ENCODE measurements around the gene ETFA.

ETFA gene

GRCh38 chr15:76311100-76311953, at the start of gene ETFA:
ETFA (minus strand) TSS chr15:76311469; CDS start chr15:76311388, 81 bp downstream.
- DNase-seq, result peak; percentile 95

GRCh38 chr15:76360416-76360815, 49.1 kb upstream of the ETFA start:
- no peak for DNase-seq

GRCh38 chr15:76359152-76359551, 47.9 kb upstream of the ETFA start:
- DNase-seq, result no peak

DNA sequence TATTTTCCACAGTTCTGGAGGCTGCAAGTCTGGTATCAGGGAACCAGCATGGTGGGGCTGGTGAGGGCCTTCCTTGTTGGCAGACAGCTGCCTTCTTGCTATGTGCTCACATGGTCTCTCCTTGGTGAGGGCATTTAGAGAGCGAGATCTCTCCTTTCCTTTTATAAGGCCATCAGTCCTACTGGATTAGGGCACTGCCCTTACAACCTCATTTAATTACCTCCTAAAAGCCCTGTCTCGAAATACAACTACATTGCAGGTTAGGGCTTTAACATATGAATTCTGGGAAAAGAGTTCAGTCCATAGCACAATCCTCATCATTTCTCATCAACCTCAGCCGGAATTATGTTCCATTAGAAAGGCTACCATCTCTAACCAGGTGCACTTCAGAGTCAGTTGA, 47.2 kb upstream of the ETFA start:
- no peak for DNase-seq

DNA sequence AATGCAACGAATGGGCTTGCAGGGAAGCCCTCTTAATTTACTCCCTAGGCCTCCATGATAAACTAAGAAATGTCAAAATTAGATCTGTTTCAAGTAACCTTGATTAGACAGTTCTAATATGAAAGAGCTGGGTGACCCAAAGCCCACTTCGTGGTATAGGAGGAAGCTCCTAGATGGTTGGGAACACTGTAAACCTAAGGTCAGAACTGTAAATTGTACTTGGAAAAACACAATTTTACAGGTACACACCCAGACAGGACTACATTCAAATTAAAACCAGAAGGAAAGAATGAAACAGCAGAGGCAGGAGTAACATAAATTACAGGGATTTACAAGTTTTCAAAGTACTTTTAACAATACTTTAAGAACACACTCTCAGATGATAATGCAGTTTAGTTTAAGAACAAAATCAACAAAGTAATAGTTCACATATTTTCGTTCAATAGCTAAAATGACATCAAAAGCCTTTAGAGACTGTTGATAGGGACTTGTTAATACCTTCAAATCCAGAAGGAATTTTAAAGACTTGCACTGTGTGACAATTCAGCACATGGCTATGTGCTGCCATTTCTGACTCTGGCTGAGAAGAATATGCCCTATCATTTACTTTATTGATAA, 43.7 kb upstream of the ETFA start:
- no peak for DNase-seq

DNA sequence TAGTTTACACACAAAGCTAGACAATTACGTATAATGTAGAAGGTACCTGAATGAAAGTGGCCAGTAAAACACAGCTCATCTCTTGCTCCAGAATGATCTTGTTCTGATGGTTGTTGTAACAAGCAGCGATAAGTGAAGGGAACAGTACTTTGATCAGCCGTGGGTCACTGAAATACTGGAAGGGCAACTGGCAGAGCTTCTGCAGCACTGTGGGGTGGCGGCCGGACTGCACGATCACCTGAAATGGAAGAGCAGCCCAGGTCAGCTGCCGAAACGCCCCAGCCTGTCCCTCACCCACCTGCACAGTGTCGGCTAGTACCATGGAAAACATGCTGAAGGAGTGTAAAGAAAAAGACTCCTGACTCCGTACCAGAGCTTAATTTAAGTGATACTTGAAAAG, 42.6 kb upstream of the ETFA start:
- no peak for DNase-seq

GRCh38 chr15:76353023-76353577, 41.8 kb upstream of the ETFA start:
- DNase-seq, result no peak

DNA sequence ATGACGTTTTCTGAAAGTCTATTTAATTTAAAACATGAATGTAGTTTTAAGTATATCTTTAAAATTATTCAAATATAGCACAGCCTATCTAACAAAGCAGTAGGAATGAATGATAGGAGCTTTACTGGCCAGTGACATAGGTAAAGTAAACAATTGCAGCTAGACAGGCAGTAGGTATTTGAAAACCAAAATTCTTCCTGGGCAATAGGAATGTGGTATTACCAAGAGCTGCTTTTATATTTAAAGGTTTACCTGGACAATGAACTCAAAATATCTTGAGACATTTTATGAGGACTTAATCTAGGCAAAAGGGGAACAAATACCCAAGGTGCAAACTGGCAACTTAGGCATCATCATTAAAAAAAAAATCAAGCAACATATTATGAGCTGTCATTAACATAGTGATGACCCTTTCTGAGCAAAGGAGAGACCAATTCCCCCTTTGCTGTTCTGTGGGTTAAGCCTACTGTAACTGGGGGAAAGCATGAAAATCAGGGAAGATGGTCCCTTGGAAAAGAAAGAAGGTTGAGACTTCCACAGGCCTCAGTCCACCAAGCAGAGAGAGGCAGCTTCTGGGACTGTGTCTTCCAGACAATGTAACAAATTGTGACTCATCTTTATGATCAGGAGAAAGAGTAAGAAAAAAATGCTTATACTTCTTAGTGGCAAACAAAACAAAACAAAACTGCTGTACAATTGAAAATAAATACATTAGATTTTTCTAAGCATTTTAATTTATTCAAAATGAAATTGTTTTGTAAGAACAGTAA, 38.2 kb upstream of the ETFA start:
- DNase-seq, result no peak

GRCh38 chr15:76347482-76348055, 36.3 kb upstream of the ETFA start:
- DNase-seq, result no peak

DNA sequence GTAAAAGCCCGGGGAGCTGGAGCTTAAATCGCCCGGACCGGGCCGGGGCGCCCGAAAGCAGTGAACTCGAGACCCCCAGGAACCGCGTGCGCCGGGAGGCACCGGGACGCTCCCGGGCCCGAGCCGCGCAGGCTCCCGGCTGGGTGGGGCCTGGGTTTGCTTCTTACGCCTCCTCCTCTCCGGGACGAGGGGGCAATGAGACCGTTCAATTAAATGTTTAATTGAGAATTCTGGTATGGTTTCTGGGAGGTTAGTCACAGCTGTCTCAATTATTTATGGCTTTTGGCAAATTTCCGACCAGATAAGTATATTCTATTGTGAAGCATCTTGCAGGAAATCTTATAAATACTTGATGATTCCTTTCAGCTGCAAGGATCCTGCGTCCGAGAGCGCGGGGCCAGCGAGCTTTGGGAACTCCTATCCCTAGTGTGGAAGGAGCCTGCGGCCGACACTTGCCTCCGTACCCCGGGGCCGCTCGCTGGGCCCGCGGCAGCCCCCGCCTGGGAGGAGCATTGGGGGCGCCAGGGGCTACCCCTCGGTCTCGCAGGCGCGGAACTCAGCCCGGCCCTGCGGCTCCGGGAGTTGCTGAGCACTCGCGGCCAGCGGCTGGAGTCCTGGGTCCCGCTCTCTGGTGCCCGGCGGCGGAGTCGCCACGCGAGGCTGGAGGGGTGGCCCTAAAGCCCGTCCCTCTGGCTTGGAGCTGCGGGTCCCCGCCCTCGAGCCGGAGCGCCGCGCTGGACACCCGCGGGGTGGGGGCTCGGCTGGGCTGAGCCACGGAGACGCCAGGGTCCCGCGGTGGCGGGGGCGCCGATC, 35.6 kb upstream of the ETFA start:
- DNase-seq, result no peak

GRCh38 chr15:76345880-76346668, 34.8 kb upstream of the ETFA start:
- no peak for DNase-seq

DNA sequence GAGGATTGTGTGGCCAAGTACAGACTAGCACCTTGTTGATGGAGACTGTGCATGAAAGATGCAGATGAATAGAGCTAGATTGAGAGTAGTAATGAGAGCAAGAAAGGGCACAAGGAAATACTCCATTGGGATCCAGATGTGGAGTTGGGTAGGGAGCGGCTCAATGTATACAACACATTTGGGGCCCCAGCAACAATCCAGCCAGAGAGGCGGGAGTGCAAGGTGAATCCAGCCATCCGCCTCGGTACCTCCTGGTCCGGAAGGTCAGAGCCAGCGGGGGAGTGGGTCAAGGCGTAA, 34.3 kb upstream of the ETFA start:
- DNase-seq, result no peak

GRCh38 chr15:76344893-76345582, 33.8 kb upstream of the ETFA start:
- no peak for DNase-seq

- no peak for DNase-seq
Measured at GRCh38 chr15:76343313-76343996, 32.2 kb upstream of the ETFA start.

- no peak for DNase-seq
Measured at GRCh38 chr15:76342382-76343201, 31.3 kb upstream of the ETFA start.

- DNase-seq, result no peak
Measured at GRCh38 chr15:76342058-76342381, 30.8 kb upstream of the ETFA start.

- DNase-seq, result no peak
Measured at GRCh38 chr15:76341366-76342057, 30.2 kb upstream of the ETFA start.

GRCh38 chr15:76340803-76341365, 29.6 kb upstream of the ETFA start:
- DNase-seq, result peak; percentile 7
